Left lung (tissue), 10 donors: Measurements from ENCODE around the gene KDM4C. TPM values are rescaled to one million over a fixed set of nuclear protein-coding genes. Genes with fewer than 3 reads are reported as not detected.
"Not testable (repeated sequence)": the region's sequence is repeated elsewhere in the genome, so short reads cannot be mapped to it uniquely, and the experiment has no call there.

Source experiments
- ATAC-seq: fragments of 200-7000 bp; cut with Tn5 transposase; one replicate; pipeline ENCODE4 v1.9.1; 2020; ENCODE audit warnings: moderate library complexity
- DNase-seq, 4 donors: peaks; one replicate each; pipeline ENCODE4 v3.0.0-alpha.2; 2013 to 2020
- H3K27ac ChIP-seq, 2 donors: fragments of 200-600 bp; sonication (generic) in 1 of 2; one replicate each; pipeline versions ENCODE4 v1.5.0 to v1.8.0; 2020 to 2021
- H3K27me3 ChIP-seq, 2 donors: fragments of 200-600 bp; sonication (generic) in 1 of 2; one replicate each; pipeline versions ENCODE4 v1.5.0 to v1.8.0; 2020 to 2021
- H3K36me3 ChIP-seq, 2 donors: fragments of 200-600 bp; sonication (generic) in 1 of 2; one replicate each; pipeline versions ENCODE4 v1.5.0 to v1.8.0; 2020 to 2021
- H3K4me1 ChIP-seq, 2 donors: fragments of 200-600 bp; one replicate each; pipeline ENCODE4 v1.8.0; 2021
- H3K4me3 ChIP-seq, 2 donors: fragments of 200-600 bp; sonication (generic) in 1 of 2; one replicate each; pipeline versions ENCODE4 v1.5.0 to v1.8.0; 2020 to 2021; ENCODE audit warnings: mild to moderate bottlenecking in 1 of 2
- H3K9me3 ChIP-seq, 2 donors: fragments of 200-600 bp; sonication (generic) in 1 of 2; one replicate each; pipeline versions ENCODE4 v1.5.0 to v1.8.0; 2020 to 2021
- intact Hi-C, 2 donors: fragments of 100-400 bp; cut with DNase I; formaldehyde crosslinking; loops; one replicate each; pipeline versions ENCODE4 v1.11.2 to v1.14.2; 2022
- polyA plus RNA-seq, 6 donors: library from polyadenylated mRNA; unstranded; fragments of 120-200 nt; gene quantifications; one replicate each; pipeline ENCODE4 v1.2.1, GENCODE V29; 2013; ENCODE audit not compliant: insufficient read length in 6 of 6
- total RNA-seq, 2 donors: library from RNA; stranded (reverse); fragmentation: NEBNext Ultra II Directional; extraction: Animal tissue kit (Norgen Biotek cat#: 25700); gene quantifications; one replicate each; pipeline ENCODE4 v1.2.1, GENCODE V29; 2021
- TF ChIP-seq, protein P1 (sequence below), 2 donors: fragments of 200-600 bp; sonication (generic) in 1 of 2; IDR thresholded peaks; one replicate each; pipeline versions ENCODE4 v1.5.0 to v1.8.0; 2021; ENCODE audit warnings: antibody characterized with exemption in 2 of 2
- donor health status: DM: no; HTN: yes; CAD: no.
- donor health status: DM: no; HTN: no; CAD: no.

KDM4C gene
- total and polyA plus RNA-seq, 8 donors, result 11.7 to 34.8 (median 15.2) TPM

DNA sequence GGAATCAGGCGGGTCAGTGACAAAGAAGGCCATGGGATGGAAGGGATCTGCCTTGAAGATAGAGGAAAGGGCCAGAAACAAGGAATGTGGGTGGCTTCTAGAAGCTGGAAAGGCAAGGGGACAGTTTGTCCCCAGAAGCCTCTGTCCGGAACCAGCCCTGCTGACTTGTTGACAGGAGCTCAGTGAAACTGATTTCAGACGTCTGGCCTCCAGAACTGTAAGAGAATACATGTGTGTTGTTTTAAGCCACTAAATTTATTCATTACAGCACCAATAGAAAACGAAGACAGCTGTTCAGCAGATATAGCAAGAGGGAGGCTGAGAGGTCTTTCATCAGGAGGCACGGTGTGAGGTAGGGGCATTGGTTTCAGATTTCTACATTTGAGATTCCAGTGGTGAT lies 422.5 kb downstream of the KDM4C start:
- TF ChIP-seq, protein P1, sequence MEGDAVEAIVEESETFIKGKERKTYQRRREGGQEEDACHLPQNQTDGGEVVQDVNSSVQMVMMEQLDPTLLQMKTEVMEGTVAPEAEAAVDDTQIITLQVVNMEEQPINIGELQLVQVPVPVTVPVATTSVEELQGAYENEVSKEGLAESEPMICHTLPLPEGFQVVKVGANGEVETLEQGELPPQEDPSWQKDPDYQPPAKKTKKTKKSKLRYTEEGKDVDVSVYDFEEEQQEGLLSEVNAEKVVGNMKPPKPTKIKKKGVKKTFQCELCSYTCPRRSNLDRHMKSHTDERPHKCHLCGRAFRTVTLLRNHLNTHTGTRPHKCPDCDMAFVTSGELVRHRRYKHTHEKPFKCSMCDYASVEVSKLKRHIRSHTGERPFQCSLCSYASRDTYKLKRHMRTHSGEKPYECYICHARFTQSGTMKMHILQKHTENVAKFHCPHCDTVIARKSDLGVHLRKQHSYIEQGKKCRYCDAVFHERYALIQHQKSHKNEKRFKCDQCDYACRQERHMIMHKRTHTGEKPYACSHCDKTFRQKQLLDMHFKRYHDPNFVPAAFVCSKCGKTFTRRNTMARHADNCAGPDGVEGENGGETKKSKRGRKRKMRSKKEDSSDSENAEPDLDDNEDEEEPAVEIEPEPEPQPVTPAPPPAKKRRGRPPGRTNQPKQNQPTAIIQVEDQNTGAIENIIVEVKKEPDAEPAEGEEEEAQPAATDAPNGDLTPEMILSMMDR (IDR thresholded peaks at IDR 0.05), result no peak
- intact Hi-C loops, result no loop called here
- H3K9me3 ChIP-seq, result no peaks in the 10 kb centered on the region
- H3K4me3 ChIP-seq, result no peak overlapping the region
- no peaks in the 10 kb centered on the region for H3K27me3 ChIP-seq
- ATAC-seq (no peak), DNase-seq (no peak)
- H3K27ac ChIP-seq, result no peak overlapping the region
- no peaks in the 10 kb centered on the region for H3K4me1 ChIP-seq
- H3K36me3 ChIP-seq, result peaks cover 0 to 15% of the 10 kb centered on the region in 2 donors

- DNase-seq, H3K36me3 ChIP-seq, intact Hi-C loops, H3K27me3 ChIP-seq, ATAC-seq, H3K4me1 ChIP-seq, H3K27ac ChIP-seq, H3K9me3 ChIP-seq, H3K4me3 ChIP-seq: not testable (repeated sequence)
Observed at GRCh38 chr9:7183139-7183538, 425.4 kb downstream of the KDM4C start.

DNA sequence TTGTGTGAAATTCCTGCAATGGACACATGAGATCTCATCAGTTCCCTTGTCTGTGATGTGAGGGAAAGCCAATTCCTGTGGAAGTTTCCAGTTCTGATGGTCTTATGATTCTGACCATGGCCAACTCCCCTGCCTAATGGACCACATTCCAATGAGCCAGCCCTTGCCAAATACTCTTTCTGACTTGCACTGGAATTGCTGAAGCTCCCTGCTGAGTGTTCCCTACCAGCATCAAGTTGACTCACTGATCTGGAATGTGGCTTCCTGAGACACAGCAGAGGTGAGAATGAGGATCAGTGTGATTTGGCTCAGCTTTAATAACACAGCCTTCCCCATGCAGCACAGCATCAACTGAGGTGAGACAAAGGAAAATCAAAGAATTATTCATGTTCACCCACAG lies 427.8 kb downstream of the KDM4C start:
- no peak overlapping the region for H3K27ac ChIP-seq
- no peak for DNase-seq
- H3K4me1 ChIP-seq, result no peaks in the 10 kb centered on the region
- no peaks in the 10 kb centered on the region for H3K27me3 ChIP-seq
- H3K9me3 ChIP-seq, result peaks cover 0 to 6% of the 10 kb centered on the region in 2 donors
- intact Hi-C loops, result no loop called here
- no peak overlapping the region for H3K4me3 ChIP-seq
- ATAC-seq, result peak; percentile 66
- TF ChIP-seq, protein P1 (IDR thresholded peaks at IDR 0.05), result no peak
- H3K36me3 ChIP-seq, result peaks cover 0 to 5% of the 10 kb centered on the region in 2 donors

DNA sequence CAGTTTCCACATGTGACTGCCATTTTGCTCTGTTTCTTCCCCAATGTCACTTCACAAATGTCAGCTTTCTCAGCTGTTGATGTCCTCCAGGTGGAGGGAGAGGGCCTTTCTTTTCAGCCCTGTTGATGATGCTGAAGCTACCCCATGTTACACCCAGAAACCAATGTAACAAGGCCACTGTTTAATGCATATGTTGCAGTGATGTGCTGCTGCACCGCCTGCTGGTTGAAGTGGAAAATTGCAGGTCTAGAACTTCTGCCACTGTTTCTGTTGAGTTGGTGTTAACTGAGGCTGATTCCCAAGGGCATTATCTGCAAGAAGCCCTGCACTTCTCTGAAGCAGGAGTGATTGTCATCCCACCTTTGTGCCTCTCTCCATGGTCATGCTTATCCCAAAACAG lies 428.4 kb downstream of the KDM4C start:
- Histone ChIP-seq H3K27ac (no peak overlapping the region), H3K27me3 (no peaks in the 10 kb centered on the region), H3K9me3 (peaks cover 0 to 8% of the 10 kb centered on the region in 2 donors), H3K4me3 (no peak overlapping the region), H3K4me1 (no peaks in the 10 kb centered on the region), H3K36me3 (peaks cover 0 to 5% of the 10 kb centered on the region in 2 donors)
- DNase-seq, result no peak
- intact Hi-C loops, result no loop called here
- TF ChIP-seq, protein P1 (IDR thresholded peaks at IDR 0.05), result peak; percentile 34 to 40
- ATAC-seq, result peak; percentile 49

GRCh38 chr9:7192266-7192665 lies 434.5 kb downstream of the KDM4C start:
- intact Hi-C loops, result no loop called here
- H3K4me3 ChIP-seq, result no peak overlapping the region
- DNase-seq (no peak), ATAC-seq (no peak)
- TF ChIP-seq, protein P1 (IDR thresholded peaks at IDR 0.05), result no peak
- H3K9me3 ChIP-seq, result peaks cover 0 to 3% of the 10 kb centered on the region in 2 donors
- H3K27me3 ChIP-seq, result no peaks in the 10 kb centered on the region
- no peaks in the 10 kb centered on the region for H3K4me1 ChIP-seq
- H3K36me3 ChIP-seq, result no peaks in the 10 kb centered on the region
- H3K27ac ChIP-seq, result no peak overlapping the region

- Histone ChIP-seq H3K4me3 (no peak overlapping the region), H3K9me3 (peaks cover 0 to 2% of the 10 kb centered on the region in 2 donors), H3K27me3 (no peaks in the 10 kb centered on the region), H3K27ac (no peak overlapping the region), H3K36me3 (no peaks in the 10 kb centered on the region), H3K4me1 (no peaks in the 10 kb centered on the region)
- DNase-seq, result no peak
- TF ChIP-seq, protein P1 (IDR thresholded peaks at IDR 0.05), result no peak
- ATAC-seq, result no peak
- intact Hi-C loops, result no loop called here
Observed at GRCh38 chr9:7195526-7195925, 437.8 kb downstream of the KDM4C start.
